Stimulated activated CD4-positive, alpha-beta T cell treated with anti-CD3 and anti-CD28 coated beads, Interleukin-2, amount 100 ng/mL, for 24 hours (primary cell): ENCODE data around the gene DAAM1.

Source experiments
- DNase-seq, 2 donors: peaks; one replicate each; pipeline ENCODE4 v3.0.0-alpha.2; 2020

DAAM1 gene

DNA sequence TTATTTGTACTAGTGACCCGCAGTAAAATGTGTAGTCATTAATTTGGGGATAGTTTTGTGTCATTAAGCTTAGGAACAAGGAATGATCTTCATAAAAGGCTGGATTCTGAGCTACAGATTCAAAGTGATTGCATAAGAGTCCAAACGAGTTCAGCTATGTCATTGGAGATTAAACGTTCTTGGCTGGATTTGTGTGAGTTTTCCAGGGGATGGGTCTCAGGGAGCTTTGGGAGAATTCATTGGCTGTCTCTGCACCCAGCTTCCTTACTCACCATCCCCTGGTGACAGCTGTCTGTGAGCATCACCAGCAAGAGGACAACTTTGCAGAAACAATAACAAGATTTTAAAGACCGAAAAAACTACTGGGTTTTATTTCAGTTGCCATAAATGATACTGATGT, 130.4 kb downstream of the DAAM1 start:
- no peak for DNase-seq

DNA sequence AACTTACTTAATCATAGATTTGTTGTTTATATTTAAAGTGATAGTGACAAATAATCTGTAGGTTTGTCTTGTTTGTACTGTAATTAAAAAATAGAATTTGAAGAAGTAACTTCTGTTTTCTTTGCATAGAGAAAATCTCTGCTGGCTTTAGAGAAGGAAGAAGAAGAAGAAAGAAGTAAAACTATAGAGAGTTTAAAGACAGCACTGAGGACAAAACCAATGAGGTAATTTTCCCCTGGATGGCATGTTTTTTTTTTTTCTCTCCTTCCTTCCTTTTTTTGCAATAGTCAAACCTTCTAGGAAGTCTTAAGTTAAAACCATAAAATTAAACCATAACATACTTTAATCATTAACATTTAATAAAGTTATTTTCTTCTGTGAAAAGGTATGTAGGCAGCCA, 131.9 kb downstream of the DAAM1 start:
- DNase-seq = no peak

DNA sequence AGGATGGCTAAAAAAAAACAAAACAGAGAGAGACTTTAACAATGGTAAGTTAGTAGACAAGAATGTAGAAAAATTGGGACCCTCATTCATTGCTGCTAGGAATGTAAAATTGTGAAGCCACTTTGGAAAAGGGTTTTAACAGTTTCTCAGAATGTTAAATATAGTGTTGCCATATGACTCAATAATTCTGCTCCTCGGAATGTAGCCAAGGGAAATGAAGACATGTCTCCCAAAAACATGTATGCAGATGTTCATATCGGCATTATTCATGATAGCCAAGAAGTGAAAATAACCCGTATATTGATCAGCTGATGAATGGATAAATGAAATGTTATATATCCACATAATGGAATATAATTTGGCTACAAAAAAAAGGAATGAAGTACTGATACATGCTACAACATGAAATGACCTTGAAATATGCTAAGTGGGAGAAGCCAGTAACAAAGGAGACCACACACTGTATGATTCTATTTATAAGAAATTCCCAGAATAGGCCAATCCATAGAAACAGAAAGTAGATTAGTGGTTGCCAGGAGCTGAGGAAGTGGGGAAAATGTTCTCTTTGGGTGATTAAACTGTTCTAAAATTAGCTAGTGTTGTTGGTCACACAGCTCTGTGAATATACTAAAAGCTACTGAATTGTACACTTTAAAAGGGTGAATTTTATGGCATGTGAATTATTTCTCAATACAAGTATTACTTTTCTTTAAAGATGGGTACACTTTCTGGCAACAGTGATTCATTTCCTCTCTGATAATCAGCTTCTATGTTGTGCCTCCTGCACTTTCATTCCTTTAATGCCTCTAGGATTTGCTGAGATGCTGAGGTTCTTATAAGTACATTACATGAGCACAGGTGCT, 132.5 kb downstream of the DAAM1 start:
- DNase-seq = no peak

DNA sequence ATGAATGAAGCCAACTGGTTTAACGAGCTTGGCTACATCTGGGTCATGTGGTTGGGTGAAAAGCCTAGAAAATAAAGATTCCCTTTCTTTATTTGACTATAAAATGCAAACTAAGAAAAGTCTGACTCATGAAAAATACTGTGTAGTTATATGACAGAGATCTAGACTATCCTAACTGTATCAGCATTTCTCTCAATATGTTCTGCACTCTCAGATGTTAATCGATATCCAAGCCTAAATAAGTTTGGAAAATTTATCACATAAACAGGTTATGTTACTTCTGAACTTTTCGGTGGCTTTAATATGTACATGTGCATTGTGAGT, 133.1 kb downstream of the DAAM1 start:
- DNase-seq = no peak

DNA sequence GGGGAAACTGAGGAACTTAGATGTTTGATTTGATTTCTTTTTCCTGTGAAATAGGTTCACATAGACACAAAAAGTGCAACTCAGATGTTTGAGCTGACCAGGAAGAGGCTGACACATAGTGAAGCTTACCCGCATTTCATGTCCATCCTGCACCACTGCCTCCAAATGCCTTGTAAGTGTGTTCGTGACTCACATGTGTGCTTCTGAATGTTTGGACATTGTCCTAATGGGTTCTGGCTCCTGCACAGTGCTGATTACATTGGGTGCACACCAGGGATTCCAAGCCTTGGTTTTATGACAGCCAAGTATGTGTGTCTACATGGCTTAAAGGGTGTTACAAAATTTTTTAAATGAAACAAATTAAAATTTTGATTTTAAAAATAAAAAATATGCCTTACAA, 137.4 kb downstream of the DAAM1 start:
- DNase-seq = no peak

DNA sequence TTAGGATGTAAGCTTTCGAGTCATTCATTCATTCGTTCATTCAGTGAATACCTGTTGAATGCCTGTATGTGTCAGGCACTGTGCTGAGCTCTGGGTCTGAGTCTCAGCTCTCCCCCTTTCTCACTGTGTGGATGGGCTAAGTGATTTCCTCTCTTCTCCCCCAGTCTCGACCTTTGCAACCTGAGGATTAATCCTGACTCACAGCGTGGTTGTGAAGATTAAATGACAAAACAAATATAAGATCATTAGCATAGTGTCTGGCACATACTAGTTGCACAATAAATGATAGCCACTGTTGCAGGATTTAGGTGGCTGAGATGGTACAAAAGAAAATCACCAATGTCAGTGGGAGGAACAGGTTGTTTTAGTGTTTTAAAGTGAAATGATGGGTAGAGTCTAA, 140.0 kb downstream of the DAAM1 start:
- DNase-seq = no peak

DNA sequence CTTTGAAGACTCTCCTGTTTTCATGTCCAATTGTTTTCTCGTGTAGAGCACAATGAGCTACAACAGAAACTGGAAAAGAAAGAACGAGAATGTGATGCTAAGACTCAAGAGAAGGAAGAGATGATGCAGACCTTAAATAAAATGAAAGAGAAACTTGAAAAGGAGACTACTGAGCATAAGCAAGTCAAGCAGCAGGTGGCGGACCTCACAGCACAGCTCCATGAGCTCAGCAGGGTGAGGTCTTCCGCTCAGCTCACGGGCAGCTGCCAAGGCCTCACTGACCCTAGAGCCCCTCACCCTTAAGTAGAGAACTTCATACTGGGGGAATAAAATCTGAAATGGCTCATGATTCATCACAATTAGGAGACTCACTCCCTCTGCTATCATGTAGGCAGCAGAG, 142.0 kb downstream of the DAAM1 start:
- no peak for DNase-seq

DNA sequence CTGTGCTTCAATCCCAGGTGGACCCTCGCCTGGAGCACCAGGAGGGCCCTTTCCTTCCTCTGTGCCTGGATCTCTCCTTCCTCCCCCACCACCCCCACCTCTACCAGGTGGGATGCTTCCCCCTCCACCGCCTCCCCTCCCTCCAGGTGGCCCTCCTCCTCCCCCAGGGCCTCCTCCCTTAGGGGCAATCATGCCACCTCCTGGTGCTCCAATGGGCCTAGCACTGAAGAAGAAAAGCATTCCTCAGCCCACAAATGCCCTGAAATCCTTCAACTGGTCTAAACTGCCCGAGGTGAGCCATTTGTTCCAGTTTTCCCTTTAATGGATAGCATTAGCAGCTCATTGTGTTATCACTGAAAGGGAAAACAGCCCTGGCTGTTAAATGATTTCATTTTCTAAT, 142.8 kb downstream of the DAAM1 start:
- DNase-seq = no peak

DNA sequence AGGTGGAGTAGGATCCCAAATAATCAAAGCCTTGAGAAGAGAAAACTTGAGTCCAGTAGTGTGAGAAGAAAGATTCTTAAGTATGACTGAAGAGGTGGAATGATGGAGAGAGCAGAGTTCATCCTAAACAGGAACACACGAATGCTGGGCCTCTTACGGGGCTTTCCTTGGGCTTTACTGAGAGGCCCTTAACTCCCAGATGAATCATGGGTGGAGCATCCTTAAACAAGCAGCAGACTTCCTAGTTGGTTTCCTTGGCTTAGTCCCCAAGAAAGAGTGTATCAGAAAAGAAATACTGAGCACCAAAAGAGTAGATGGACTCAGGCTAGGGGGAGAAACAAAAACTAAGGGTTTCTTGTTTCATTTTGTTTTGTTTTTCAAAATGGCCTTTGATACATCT, 144.3 kb downstream of the DAAM1 start:
- DNase-seq = no peak

DNA sequence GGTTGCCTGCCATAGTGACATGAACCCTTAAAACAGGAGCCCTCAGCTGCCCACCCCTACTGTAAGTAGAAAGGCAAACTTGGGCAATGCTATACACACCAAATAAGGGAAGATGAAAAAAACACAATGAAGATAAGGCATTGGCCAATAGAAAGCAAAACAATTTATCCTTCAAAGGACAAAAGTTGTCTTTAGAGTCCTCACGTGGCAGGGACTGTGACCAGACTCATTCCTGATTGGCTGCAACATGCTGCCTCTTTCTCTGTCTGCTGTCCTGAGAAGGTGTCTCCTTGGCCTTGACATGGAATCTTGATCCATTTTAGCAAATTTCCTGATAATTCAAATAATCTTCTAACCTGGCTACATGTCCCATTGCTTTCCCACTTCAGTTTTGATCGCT, 144.8 kb downstream of the DAAM1 start:
- DNase-seq = no peak

DNA sequence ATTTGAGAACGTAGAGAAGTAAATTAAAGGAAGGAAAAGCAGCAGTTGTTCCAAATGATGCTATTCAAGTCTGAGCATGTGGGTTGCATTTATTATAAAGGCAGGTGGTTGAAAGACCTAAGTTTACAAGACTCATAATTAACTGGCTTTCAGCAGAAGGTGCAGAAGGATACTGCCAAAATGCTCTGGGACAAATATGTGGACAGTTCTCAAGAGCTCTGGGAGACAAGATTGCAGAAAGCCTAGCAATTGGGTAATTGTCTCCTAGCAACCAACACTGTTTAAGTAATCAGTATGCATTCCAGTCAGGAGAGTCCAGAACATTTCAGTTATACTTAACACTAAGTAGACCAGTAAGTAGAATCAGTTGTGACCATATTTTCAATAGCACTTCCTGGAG, 145.2 kb downstream of the DAAM1 start:
- no peak for DNase-seq

DNA sequence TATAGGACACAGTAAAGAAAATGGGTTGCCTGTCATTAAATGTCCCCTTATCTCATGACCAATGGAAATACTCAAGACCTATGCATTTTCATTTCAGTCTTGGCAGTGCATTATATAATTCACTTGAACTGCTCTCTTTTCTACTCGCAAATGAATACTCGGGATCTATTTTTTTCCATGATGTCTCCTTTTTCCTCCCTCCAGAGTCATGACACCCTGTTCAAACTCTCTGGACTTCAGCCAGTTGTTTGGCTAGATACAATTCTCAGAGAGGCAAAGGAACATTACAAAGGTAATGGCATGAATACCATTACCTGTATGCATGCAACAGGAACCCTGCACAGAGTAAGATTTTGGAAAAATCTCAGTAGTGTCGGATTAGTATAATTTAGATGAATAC, 145.8 kb downstream of the DAAM1 start:
- DNase-seq = no peak

DNA sequence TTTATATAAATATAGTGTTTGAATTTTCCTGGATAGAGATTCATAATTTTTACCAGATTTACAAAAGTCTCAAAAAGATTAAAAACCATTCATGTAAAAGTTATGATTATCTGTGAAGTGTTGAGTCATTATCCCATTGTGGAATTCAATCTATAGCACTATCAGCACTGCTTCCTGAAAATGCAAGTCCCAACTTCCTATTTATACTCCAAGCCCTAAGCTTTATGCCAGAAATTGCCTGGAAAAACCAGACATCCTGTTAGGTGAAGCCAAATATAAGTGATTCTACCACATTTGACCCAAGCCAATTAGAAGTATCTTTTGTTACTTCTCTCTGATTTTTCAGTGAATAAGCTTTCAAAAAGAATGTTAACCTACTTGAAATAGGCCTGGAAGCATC, 147.6 kb downstream of the DAAM1 start:
- no peak for DNase-seq

DNA sequence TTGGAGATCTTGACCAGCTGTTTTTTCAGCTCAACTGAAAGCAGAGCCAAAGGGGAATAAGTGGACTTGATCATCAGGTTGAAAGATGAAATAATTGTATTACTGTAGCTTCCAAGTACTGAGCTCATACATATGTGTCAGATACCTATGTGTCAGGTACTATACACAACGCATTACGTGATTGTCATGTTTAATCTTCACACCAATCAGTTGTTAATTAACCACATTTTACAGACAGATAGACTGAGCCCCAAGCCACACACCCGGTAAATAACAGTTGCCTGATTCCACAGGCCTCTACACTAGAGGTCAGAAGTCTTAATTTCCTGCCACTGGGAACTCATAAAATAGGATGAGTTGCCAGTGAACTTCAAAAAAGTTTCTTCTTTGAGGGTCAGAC, 148.2 kb downstream of the DAAM1 start:
- no peak for DNase-seq

DNA sequence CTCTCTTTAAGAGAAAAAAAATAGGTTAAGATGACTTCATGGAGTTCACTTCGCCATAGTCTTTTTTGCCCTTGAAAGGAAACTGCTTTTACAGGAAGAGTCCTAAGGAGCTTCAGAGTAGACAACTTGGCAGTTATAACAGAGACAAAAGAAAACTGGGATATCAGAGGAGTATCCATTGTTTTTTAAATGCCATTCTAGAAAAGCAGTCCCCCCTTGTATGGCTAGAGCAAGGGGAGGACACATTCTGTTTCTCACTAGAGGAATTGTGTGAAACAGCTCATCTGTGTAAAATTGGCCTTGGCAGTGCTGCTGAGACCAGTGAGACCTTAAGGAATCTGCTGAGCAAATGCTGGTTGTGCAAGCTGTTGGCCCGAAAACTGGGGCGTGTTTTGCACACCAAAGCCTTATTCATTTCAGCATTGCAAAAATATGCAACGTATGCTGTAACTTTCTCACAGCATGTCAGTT, 148.7 kb downstream of the DAAM1 start:
- no peak for DNase-seq

DNA sequence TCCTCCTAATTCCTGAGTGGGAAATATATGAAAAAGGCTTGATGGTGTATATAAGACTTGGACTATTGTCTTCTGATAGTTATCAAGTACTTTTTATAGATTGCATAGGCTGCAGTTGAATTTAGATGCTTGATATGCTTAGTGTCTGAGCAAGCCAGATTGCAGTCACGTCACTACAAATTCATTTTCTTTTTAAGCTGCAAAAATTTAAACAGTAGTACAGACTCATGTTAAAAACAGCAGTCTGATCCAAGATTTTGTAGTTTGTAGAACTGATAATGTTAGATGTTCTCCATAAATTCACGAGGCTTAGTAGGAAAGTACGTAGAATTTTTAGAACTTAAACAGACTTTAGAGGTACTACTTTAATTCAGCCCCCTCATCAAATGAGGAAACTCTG, 150.3 kb downstream of the DAAM1 start:
- DNase-seq = no peak

DNA sequence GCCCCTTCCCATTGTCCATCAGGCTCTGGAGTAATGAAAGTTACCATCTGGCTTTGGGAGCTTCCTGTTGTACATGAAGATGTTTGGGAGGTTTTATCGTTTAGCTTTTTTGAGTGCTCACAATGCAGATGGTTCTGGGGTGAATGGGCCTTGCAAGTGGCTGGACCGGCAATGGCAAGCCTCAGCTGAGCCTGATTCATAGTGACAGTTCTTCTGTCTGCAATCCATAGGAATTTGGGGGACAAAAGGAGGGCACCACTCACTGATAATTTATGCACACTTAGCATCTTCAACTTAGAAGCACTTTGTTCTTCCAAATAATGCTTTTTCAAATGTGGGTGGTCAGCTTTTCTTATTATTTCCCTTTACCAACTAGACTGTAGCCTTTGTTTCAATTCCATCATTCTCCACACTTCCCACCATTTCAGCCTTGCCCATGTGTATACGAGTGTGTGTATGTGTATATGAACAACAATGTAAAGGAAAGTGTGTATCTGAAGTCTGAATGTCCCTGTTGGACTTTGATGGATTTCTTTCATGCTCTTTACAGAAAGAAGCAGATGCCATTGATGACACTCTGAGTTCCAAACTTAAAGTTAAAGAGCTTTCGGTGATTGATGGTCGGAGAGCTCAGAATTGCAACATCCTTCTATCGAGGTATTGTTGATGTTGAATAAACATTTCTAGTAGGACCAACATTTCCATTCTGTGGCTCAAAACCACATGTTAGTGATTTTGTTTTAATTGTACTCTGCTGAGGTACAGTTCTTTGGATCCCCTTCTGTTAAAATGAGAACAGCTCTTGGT, 151.3 kb downstream of the DAAM1 start:
- DNase-seq = no peak

DNA sequence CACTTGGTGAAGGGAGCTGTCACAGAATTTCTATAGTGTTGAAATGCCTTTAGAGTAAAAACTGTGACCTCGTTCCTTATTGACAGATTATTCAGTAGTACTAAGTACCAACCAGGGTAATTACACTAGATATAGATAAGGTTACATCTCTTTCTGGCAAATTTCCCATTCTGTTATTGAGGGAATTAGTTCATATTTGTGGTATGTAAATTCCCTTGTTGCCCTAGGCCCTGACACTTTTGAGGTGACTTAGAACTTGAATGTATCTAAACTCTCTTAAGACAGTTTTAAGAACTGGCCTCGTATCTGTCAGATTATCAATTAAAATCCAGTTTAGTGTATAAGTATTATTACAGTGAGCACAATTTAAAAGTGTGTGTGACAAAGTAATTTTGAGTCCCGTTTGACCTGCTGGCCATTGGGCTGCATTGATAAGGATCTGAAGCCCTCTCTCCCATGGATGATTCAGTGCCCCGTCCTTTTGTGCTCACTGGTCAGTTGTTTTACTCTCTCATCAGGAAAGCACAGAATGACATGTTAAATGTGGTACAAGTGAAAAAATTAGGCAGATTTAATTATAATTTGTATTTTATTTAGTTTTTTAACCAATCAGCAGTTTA, 153.5 kb downstream of the DAAM1 start:
- DNase-seq = no peak

DNA sequence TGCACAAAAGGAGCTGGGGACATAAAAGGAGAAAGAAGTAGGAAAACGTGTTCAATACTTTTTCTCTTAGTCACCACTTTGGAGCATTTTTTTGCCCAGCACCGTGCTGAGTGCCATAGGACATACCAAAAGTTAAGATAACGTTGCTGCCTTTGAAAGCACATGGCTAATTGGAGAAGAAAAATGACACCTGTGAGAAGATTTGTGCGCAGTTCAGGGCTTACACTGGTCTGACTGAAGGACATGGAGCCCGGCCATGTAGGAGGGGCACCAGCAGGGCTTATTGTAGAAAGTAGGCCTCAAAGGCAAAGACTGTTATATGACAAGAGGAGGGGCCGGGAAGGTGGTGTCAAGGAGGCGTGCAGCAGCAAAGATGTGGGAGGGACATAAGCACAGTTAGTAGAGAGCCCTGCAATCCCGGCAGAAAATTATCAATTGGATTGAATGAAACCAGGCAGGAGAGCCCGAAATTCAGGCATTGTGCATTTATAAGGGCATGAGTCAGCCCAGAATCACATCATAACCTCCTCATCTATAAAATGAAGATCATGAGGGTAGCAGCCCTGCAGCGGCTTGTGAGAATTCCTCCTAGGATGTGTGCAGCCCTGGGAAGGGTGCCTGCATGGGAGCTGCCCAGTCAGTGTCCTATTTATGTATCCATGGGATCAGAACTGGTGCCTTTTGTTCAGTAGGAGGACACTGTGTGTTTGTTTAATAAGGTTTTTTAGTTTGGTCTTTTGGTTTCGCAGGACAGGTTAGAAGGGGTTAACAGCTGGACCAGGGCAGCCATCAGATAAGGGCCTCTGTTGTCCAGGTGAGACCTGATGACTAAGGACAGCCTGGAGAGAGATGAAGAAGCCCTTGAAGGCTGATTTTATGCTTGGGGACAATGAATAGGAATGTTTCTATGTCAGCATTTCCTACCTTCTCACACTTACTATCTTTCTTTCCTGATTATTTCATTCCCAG, 154.3 kb downstream of the DAAM1 start:
- no peak for DNase-seq

DNA sequence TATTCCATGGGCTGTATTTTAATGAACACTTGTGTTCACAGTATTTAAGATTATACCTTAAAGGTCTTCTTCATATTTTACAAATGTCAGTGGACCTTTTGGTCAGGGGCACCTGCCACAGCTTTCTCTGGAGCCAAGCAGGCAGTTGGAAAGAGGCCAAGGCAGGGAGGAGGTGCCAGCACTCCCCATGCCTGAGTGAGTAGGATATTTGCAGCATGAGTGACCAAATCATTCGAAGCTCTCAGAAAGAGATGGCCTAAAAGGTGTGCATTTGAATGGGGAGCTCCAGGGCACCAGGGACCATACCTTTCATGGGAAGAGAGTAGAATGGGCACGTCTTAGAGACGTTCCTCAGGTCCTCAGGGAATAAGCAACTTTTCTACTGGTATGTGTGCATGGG, 155.1 kb downstream of the DAAM1 start:
- DNase-seq = no peak

DNA sequence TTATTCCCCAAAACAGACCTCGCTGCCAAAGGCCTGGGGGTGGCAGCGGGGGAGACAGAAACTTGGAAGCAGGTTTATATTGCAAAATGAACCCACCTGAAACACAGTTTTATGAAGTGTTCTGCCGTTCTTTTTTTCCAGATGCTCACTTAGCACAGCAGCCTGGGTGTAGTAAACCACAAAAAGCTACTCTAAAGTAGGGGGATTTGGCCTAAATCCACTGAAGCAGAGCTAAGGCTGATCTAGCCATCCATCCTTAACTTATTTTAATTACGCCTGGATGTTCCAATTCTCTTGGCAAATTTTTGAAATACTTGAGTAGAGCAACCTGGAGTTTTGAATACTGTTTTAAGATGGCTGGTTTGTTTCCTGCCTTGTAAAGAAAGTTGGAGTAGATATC, 155.5 kb downstream of the DAAM1 start:
- no peak for DNase-seq

DNA sequence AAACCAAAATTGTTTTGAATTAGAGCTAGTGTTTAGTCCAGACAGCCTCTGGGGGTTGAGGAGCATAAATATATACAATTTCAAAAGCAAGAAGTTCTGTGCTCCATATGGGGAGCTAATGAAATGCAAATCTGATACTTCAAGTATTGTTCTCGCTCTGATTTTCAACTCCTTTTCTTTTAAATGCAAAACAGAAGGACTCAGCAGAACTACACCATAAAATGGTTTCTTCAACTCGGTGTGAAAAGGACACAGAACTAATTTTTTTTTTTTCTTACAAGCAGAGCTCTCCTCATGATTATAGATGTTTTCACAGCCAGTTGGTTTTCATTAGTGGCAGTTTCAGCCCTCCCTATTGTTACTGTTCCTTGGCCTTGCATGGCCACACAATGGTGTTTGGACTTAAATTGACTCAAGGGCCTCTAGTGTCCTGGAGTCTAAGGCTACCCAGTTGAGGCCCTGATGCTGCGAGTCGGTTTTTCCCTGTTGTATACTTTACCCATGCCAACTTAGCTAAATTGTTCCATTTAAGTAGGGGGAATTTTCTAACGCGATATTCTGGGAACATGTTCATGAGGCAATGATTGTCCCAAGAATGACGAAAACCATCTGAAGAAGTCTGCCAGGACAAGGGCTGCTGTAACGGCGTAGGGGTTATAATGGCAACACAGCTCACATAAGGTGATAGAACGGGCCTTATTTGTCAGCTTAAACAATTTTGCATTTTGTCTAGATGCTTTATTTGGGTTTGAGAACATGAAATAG, 156.4 kb downstream of the DAAM1 start:
- no peak for DNase-seq
